A549 (cell line): ENCODE data around the gene ZNF93.

Experiments used
- CHD2 ChIP-seq: fragments of 150-350 bp; IDR thresholded peaks from 2 replicates; pipeline ENCODE4 v1.6.1; 2014; ENCODE audit warnings: low read length; ENCODE audit not compliant: partially characterized antibody
- CTCF ChIP-seq: fragments of >200 bp; sonication (Bioruptor Twin); formaldehyde crosslinking; IDR thresholded peaks from 3 replicates; pipeline ENCODE4 v1.5.1; 2016
- EHMT2 ChIP-seq: fragments of 200-600 bp; sonication (generic); IDR thresholded peaks from 2 replicates; pipeline ENCODE4 v1.6.1; 2016; ENCODE audit warnings: antibody characterized with exemption, low read depth, mild to moderate bottlenecking, moderate library complexity
- EP300 ChIP-seq, 2 experiments: fragments of >200 bp; sonication (Bioruptor Twin); formaldehyde crosslinking; IDR thresholded peaks; 2 replicates in 1 of 2; 3 replicates in 1 of 2; pipeline ENCODE4 v1.6.1; 2016 to 2017
- HDAC2 ChIP-seq: fragments of 200-600 bp; sonication (generic); IDR thresholded peaks from 2 replicates; pipeline ENCODE4 v1.6.1; 2016
- RARB ChIP-seq: fragments of 250-450 bp; sonication (Bioruptor Pico); IDR thresholded peaks from 2 replicates; pipeline ENCODE4 v1.8.0; 2021; ENCODE audit warnings: mild to moderate bottlenecking, moderate library complexity
- RCOR1 ChIP-seq: fragments of 150-350 bp; IDR thresholded peaks from 2 replicates; pipeline ENCODE4 v1.6.1; 2014; ENCODE audit warnings: antibody characterized with exemption, low read length, low read depth
- REST ChIP-seq: fragments of 200-600 bp; sonication (generic); IDR thresholded peaks from 2 replicates; pipeline ENCODE4 v1.6.1; 2016; ENCODE audit warnings: antibody characterized with exemption, mild to moderate bottlenecking, moderate library complexity
- ZC3H11A ChIP-seq: fragments of 450-650 bp; IDR thresholded peaks from 2 replicates; pipeline ENCODE4 v1.6.1; 2014; ENCODE audit warnings: antibody characterized with exemption, mild to moderate bottlenecking

GRCh38 chr19:19911150-19911549 is 10.4 kb downstream of the ZNF93 start:
- no peak for TF ChIP-seq HDAC2
- TF ChIP-seq CTCF: no peak
- TF ChIP-seq EHMT2: no peak
- TF ChIP-seq EP300 (IDR thresholded peaks at IDR 0.05): no peak
- TF ChIP-seq RCOR1: no peak
- TF ChIP-seq RARB: no peak
- TF ChIP-seq ZC3H11A: no peak
- no peak for TF ChIP-seq REST
- TF ChIP-seq CHD2: no peak
